OCI-LY7 (cell line): ENCODE results near the gene TBC1D19. TPM values are rescaled to one million over a fixed set of nuclear protein-coding genes. Genes with fewer than 3 reads are reported as not detected.

Experiments used
- BruUV-seq: library from RNA; stranded (reverse); fragments of 400-500 nt; replicated peaks from 2 replicates; lab custom pipeline; 2021; lab: Mats Ljungman, UMichigan
- CTCF ChIA-PET: fragments of 300-600 bp; sonication (Branson Sonifier 250); formaldehyde crosslinking; loops from one replicate; lab custom pipeline; 2022; ENCODE audit warnings: antibody characterized with exemption; ENCODE audit not compliant: unreplicated experiment; lab: Charles Lee
- POLR2A ChIA-PET: fragments of 300-600 bp; sonication (Branson Sonifier 250); formaldehyde crosslinking; loops from one replicate; lab custom pipeline; 2022; ENCODE audit warnings: antibody characterized with exemption; lab: Charles Lee
- DNase-seq: peaks from one replicate; pipeline ENCODE4 v3.0.0-alpha.2; 2015; ENCODE audit warnings: low spot score
- H2AFZ ChIP-seq: fragments of 200-600 bp; sonication (generic), shearing (Covaris generic); 2 replicates; pipeline ENCODE4 v1.6.1; 2014; ENCODE audit warnings: mild to moderate bottlenecking, antibody characterized with exemption, low read length, moderate library complexity
- H3K27ac ChIP-seq: fragments of 200-600 bp; sonication (generic); 2 replicates; pipeline ENCODE4 v1.5.1; 2014; ENCODE audit warnings: mixed run types, low read depth, mild to moderate bottlenecking, moderate library complexity, low read length, inconsistent platforms; ENCODE audit not compliant: poor library complexity, severe bottlenecking
- H3K36me3 ChIP-seq: fragments of 200-600 bp; sonication (generic); 2 replicates; pipeline ENCODE4 v1.6.1; 2014; ENCODE audit warnings: mild to moderate bottlenecking, antibody characterized with exemption, low read length, moderate library complexity, mixed read lengths; ENCODE audit not compliant: insufficient read depth
- H3K4me1 ChIP-seq: fragments of 200-600 bp; sonication (generic); 2 replicates; pipeline ENCODE4 v1.5.1; 2014; ENCODE audit warnings: mild to moderate bottlenecking, low read length; ENCODE audit not compliant: insufficient read depth, poor library complexity, severe bottlenecking
- H3K4me2 ChIP-seq: fragments of 200-600 bp; sonication (generic); 2 replicates; pipeline ENCODE4 v1.6.1; 2014; ENCODE audit warnings: mild to moderate bottlenecking, low read length
- H3K4me3 ChIP-seq: fragments of 200-600 bp; sonication (generic); 2 replicates; pipeline ENCODE4 v1.5.1; 2014; ENCODE audit warnings: mild to moderate bottlenecking, low read depth, low read length; ENCODE audit not compliant: poor library complexity, severe bottlenecking
- H3K79me2 ChIP-seq: fragments of 200-600 bp; sonication (generic); 2 replicates; pipeline ENCODE4 v1.6.1; 2016; ENCODE audit warnings: low read depth, mild to moderate bottlenecking, low read length, moderate library complexity, mixed read lengths; ENCODE audit not compliant: insufficient read depth
- H3K9me2 ChIP-seq: fragments of 200-600 bp; sonication (generic); 2 replicates; pipeline ENCODE4 v1.6.1; 2016; ENCODE audit warnings: mild to moderate bottlenecking, low read length, mixed read lengths; ENCODE audit not compliant: insufficient read depth
- H3K9me3 ChIP-seq: fragments of 200-600 bp; sonication (generic); 2 replicates; pipeline ENCODE4 v1.6.1; 2014; ENCODE audit warnings: mild to moderate bottlenecking, mixed run types, low read length, mixed read lengths
- H4K20me1 ChIP-seq: fragments of 200-600 bp; sonication (generic); 2 replicates; pipeline ENCODE4 v1.6.1; 2014; ENCODE audit warnings: mild to moderate bottlenecking, antibody characterized with exemption, low read length, moderate library complexity, mixed read lengths; ENCODE audit not compliant: insufficient read depth
- CTCF ChIP-seq: fragments of 200-600 bp; sonication (generic); conservative IDR thresholded peaks from 2 replicates; pipeline ENCODE4 v1.5.1; 2014; ENCODE audit warnings: mild to moderate bottlenecking, antibody characterized with exemption, low read length, moderate library complexity, mixed read lengths
- EZH2phosphoT487 ChIP-seq: fragments of 200-600 bp; sonication (generic); IDR thresholded peaks from 2 replicates; pipeline ENCODE4 v1.6.1; 2018; ENCODE audit warnings: low read depth, borderline replicate concordance, mild to moderate bottlenecking, mixed run types, antibody characterized with exemption, low read length, moderate library complexity, mixed read lengths
- intact Hi-C: fragments of 100-400 bp; cut with micrococcal nuclease; formaldehyde crosslinking; loops from one replicate; pipeline ENCODE4 v1.10.0; 2022; ENCODE audit not compliant: unreplicated experiment
- total RNA-seq, 2 experiments: library from RNA; depleted of rRNA in 1 of 2; stranded (reverse); fragments of >200 nt in 1 of 2; shearing (Covaris generic) in 1 of 2; gene quantifications; 2 replicates each; pipeline ENCODE4 v1.2.3, GENCODE V29; 2014 to 2022

The TBC1D19 gene
- total RNA-seq, 2 experiments from 2014 or later, result 10.1 to 11.0 TPM

DNA sequence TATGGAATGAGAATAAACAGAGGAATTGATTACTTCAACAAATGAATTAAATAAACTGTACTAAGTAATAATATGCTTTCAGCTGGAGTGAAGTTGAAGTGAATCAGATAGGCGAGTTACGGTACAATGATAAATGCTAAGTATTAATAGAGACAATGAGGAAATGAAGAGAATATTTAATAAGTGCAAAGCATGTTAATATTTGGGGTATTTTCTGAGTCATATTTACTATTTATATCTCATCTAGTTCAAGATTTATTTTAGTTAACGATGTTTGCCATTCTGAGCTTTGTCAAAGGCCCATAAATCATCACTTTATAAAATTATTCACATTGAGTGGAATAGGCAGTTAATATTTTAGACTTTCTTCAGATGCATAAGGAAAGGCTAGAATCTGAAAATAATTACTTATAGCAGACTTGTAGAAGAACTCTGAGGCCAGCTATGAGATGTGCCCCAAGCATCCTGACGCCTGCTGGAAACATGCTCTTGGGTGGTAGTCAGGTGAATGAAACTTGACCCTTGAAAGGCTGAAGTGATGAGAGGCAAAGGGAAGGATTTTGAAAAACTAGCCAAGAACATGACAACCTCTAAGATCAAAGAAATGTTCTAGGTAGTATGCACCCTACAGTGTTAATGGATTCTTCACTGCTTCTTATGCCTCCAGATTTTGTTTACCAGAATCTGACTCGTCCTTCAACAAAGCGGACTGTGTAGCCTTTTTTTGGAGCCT, 142.9 kb downstream of the TBC1D19 start:
- no peaks in the 10 kb centered on the region for H3K9me2 ChIP-seq
- no peaks in the 10 kb centered on the region for H3K79me2 ChIP-seq
- TF ChIP-seq CTCF, result no peak
- no peak for TF ChIP-seq EZH2phosphoT487
- no peaks in the 10 kb centered on the region for H3K9me3 ChIP-seq
- H3K4me1 ChIP-seq, result peaks cover 24% of the 10 kb centered on the region
- CTCF ChIA-PET, result no interaction called here
- BruUV-seq, result no TSS peak
- no peak for DNase-seq
- H4K20me1 ChIP-seq, result no peaks in the 10 kb centered on the region
- intact Hi-C loops, result loop anchor here (10.0 kb wide), 1 partner anchor 402 kb away; the partner anchor contains the start of gene RBPJ
- no peak overlapping the region for H2AFZ ChIP-seq
- H3K4me3 ChIP-seq, result no peak overlapping the region
- POLR2A ChIA-PET, result no interaction called here
- H3K4me2 ChIP-seq, result no peak overlapping the region
- peaks cover 5% of the 10 kb centered on the region for H3K36me3 ChIP-seq
- H3K27ac ChIP-seq, result no peak overlapping the region

DNA sequence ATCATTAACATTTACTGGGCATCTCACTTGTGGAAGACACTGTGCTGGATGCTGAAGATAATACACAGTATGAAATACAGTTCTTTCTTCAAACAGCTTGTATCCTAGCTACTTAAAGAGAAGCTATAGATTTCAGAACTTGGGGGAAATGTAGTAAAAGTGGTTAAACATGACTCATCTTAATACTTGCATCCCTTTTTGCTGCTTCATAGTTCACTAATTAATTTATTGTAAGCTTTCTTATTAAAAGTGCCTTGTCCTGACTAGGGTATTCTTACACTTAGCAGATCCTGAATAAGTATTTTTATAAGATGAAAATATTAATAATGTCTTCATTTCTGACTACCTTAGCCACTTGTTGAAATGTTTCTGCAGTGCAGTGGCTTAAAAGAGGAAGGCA, 144.0 kb downstream of the TBC1D19 start:
- no peaks in the 10 kb centered on the region for H3K79me2 ChIP-seq
- no peaks in the 10 kb centered on the region for H3K9me3 ChIP-seq
- H3K4me2 ChIP-seq, result no peak overlapping the region
- POLR2A ChIA-PET, result interaction anchor here (0.6 to 0.9 kb wide), 2 partner anchors 23 to 686 kb away, joined by 3 to 5 read pairs; no protein-coding TSS in a partner anchor
- H4K20me1 ChIP-seq, result no peaks in the 10 kb centered on the region
- H3K4me1 ChIP-seq, result peaks cover 20% of the 10 kb centered on the region
- H3K9me2 ChIP-seq, result no peaks in the 10 kb centered on the region
- no TSS peak for BruUV-seq
- CTCF ChIA-PET, result interaction anchor here (0.6 kb wide), 1 partner anchor 42 kb away, joined by 3 read pairs; no protein-coding TSS in a partner anchor
- H3K27ac ChIP-seq, result no peak overlapping the region
- no peak for DNase-seq
- no peak overlapping the region for H2AFZ ChIP-seq
- TF ChIP-seq EZH2phosphoT487, result no peak
- TF ChIP-seq CTCF, result no peak
- peaks cover 5% of the 10 kb centered on the region for H3K36me3 ChIP-seq
- intact Hi-C loops, result loop anchor here (10.0 kb wide), 1 partner anchor 403 kb away; the partner anchor contains the start of gene RBPJ
- no peak overlapping the region for H3K4me3 ChIP-seq

DNA sequence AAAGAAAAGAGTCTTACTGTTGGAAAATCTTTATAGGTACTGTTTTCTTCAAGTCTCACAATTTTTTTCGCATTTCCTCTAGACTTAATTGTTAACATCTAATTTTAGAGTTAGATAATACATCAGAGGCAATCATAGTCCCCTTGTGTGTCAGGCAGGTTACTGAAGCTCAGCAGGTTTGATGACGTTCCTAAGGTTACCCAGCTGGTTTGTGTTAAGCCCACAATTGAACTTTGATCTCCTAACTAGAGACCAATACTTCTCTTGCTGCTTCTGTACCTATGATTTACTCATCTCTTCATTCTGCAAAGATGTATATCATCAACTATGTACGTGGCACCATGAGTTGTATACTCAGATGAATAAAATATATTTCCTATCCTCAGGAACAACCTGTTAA, 145.1 kb downstream of the TBC1D19 start:
- Histone ChIP-seq H3K4me1 (peaks cover 8% of the 10 kb centered on the region), H3K79me2 (no peaks in the 10 kb centered on the region), H3K9me2 (no peaks in the 10 kb centered on the region), H3K4me2 (no peak overlapping the region), H2AFZ (no peak overlapping the region), H3K9me3 (no peaks in the 10 kb centered on the region), H3K36me3 (peaks cover 5% of the 10 kb centered on the region), H3K4me3 (no peak overlapping the region), H3K27ac (no peak overlapping the region), H4K20me1 (no peaks in the 10 kb centered on the region)
- DNase-seq, result no peak
- ChIA-PET POLR2A (interaction anchor here (0.6 to 1.5 kb wide), 5 partner anchors 8 to 128 kb away, joined by 3 to 4 read pairs (median 3); no protein-coding TSS in a partner anchor), CTCF (no interaction called here)
- no TSS peak for BruUV-seq
- no peak for TF ChIP-seq EZH2phosphoT487
- no peak for TF ChIP-seq CTCF
- intact Hi-C loops, result loop anchor here (10.0 kb wide), 1 partner anchor 404 kb away; the partner anchor contains the start of gene RBPJ
